H1 (cell line): ENCODE data around the gene TMEM272. TPM values are rescaled to one million over a fixed set of nuclear protein-coding genes. Genes with fewer than 3 reads are reported as not detected.

ENCODE experiments used
- CTCF ChIA-PET: fragments of 300-600 bp; sonication (Branson Sonifier 250); formaldehyde crosslinking; loops from one replicate; lab custom pipeline; 2021; ENCODE audit not compliant: partially characterized antibody; lab: Charles Lee
- POLR2A ChIA-PET: fragments of 300-600 bp; sonication (Branson Sonifier 250); formaldehyde crosslinking; loops from one replicate; lab custom pipeline; 2021; ENCODE audit warnings: inconsistent platforms; ENCODE audit not compliant: partially characterized antibody; lab: Charles Lee
- DNase-seq, 2 experiments: peaks; one replicate each; pipeline versions ENCODE4 v3.0.0 to v3.0.0-alpha.2; 2010 to 2022; ENCODE audit warnings: low spot score in 2 of 2, low read depth in 1 of 2, mixed read lengths in 1 of 2
- FAIRE-seq: peaks from 2 replicates; lab custom pipeline; 2011; peaks lifted over from hg19 to GRCh38; lab: Jason Lieb, UNC
- H2AFZ ChIP-seq: 2 replicates; pipeline ENCODE4 v1.8.1; 2012; ENCODE audit warnings: low read length, inconsistent platforms
- H2AK5ac ChIP-seq: 2 replicates; pipeline ENCODE4 v1.6.1; 2013; ENCODE audit warnings: low read depth, low read length
- H2BK120ac ChIP-seq: replicated peaks from 2 replicates; pipeline ENCODE3; 2013; ENCODE audit warnings: low read depth, low read length, inconsistent platforms
- H2BK12ac ChIP-seq: 2 replicates; pipeline ENCODE4 v1.6.1; 2013; ENCODE audit warnings: low read depth, low read length
- H2BK15ac ChIP-seq: 2 replicates; pipeline ENCODE4 v1.6.1; 2013; ENCODE audit warnings: low read length
- H2BK20ac ChIP-seq: 2 replicates; pipeline ENCODE4 v1.6.1; 2013; ENCODE audit warnings: low read length
- H2BK5ac ChIP-seq: 2 replicates; pipeline ENCODE4 v1.6.1; 2013; ENCODE audit warnings: low read depth, low read length
- H3K14ac ChIP-seq: 2 replicates; pipeline ENCODE4 v1.6.1; 2013; ENCODE audit warnings: inconsistent platforms; ENCODE audit not compliant: insufficient read length
- H3K18ac ChIP-seq: 2 replicates; pipeline ENCODE4 v1.6.1; 2013; ENCODE audit warnings: low read length; ENCODE audit errors: extremely low read depth
- H3K23ac ChIP-seq: 2 replicates; pipeline ENCODE4 v1.6.1; 2013; ENCODE audit warnings: inconsistent platforms; ENCODE audit not compliant: insufficient read length
- H3K23me2 ChIP-seq: 2 replicates; pipeline ENCODE4 v1.6.1; 2013; ENCODE audit warnings: low read depth, low read length
- H3K27ac ChIP-seq: 2 replicates; pipeline ENCODE4 v1.6.1; 2011; ENCODE audit warnings: low read depth, low read length, inconsistent platforms
- H3K27me3 ChIP-seq, 4 experiments: replicated peaks in 1 of 4; 1 replicate in 1 of 4; 2 replicates in 3 of 4; pipeline versions ENCODE4 v1.6.1 to v1.8.1; 2011 to 2013; ENCODE audit warnings: low read length in 3 of 4, mild to moderate bottlenecking in 3 of 4, inconsistent platforms in 2 of 4, mixed read lengths in 2 of 4, moderate library complexity in 1 of 4; ENCODE audit not compliant: control insufficient read depth in 3 of 4, insufficient read depth in 3 of 4; ENCODE audit errors: extremely low read depth in 1 of 4
- H3K36me3 ChIP-seq, 4 experiments: 2 replicates each; pipeline versions ENCODE4 v1.6.1 to v1.8.1; 2011 to 2013; ENCODE audit warnings: mild to moderate bottlenecking in 4 of 4, low read length in 3 of 4, moderate library complexity in 2 of 4, control low read depth in 1 of 4, inconsistent platforms in 1 of 4; ENCODE audit not compliant: insufficient read depth in 4 of 4, control insufficient read depth in 2 of 4
- H3K4ac ChIP-seq: replicated peaks from 2 replicates; pipeline ENCODE3; 2013; ENCODE audit warnings: low read length, low read depth, mixed read lengths, inconsistent platforms; ENCODE audit not compliant: insufficient read length
- H3K4me1 ChIP-seq, 4 experiments: replicated peaks in 1 of 4; 1 replicate in 1 of 4; 2 replicates in 3 of 4; pipeline versions ENCODE4 v1.6.1 to v1.8.1; 2011 to 2013; ENCODE audit warnings: low read length in 3 of 4, inconsistent platforms in 2 of 4, mixed read lengths in 1 of 4; ENCODE audit not compliant: insufficient read depth in 4 of 4, control insufficient read depth in 3 of 4
- H3K4me2 ChIP-seq, 2 experiments: 2 replicates each; pipeline versions ENCODE4 v1.6.1 to v1.8.1; 2011 to 2013; ENCODE audit warnings: low read depth in 2 of 2, low read length in 2 of 2, control low read depth in 1 of 2, inconsistent platforms in 1 of 2, mild to moderate bottlenecking in 1 of 2; ENCODE audit not compliant: insufficient read depth in 1 of 2
- H3K4me3 ChIP-seq, 4 experiments: fragments of 200-600, 300-600 bp in 1 of 4; sonication (generic), shearing (Covaris generic), sonication (Bioruptor Twin) in 1 of 4; 2 replicates each; pipeline versions ENCODE4 v1.5.1 to v1.8.1; 2011 to 2016; ENCODE audit warnings: low read length in 4 of 4, low read depth in 3 of 4, control low read depth in 2 of 4, inconsistent platforms in 2 of 4, mild to moderate bottlenecking in 2 of 4, mixed read lengths in 1 of 4, moderate library complexity in 1 of 4; ENCODE audit not compliant: insufficient read depth in 2 of 4; ENCODE audit errors: extremely low read depth in 1 of 4
- H3K56ac ChIP-seq: replicated peaks from 2 replicates; pipeline ENCODE3; 2013; ENCODE audit warnings: low read depth, mild to moderate bottlenecking, mixed read lengths, low read length, inconsistent platforms; ENCODE audit not compliant: insufficient read length
- H3K79me1 ChIP-seq: 2 replicates; pipeline ENCODE4 v1.6.1; 2013; ENCODE audit warnings: low read depth, low read length, control low read depth
- H3K79me2 ChIP-seq, 2 experiments: 2 replicates each; pipeline versions ENCODE4 v1.6.1 to v1.8.1; 2012 to 2013; ENCODE audit warnings: low read length in 2 of 2, mild to moderate bottlenecking in 2 of 2, inconsistent platforms in 1 of 2; ENCODE audit not compliant: insufficient read depth in 2 of 2, control insufficient read depth in 1 of 2
- H3K9ac ChIP-seq, 4 experiments: replicated peaks in 1 of 4; 1 replicate in 1 of 4; 2 replicates in 3 of 4; pipeline versions ENCODE4 v1.6.1 to v1.8.1; 2011 to 2013; ENCODE audit warnings: low read depth in 3 of 4, low read length in 3 of 4, control low read depth in 2 of 4, mild to moderate bottlenecking in 2 of 4, moderate library complexity in 2 of 4, inconsistent platforms in 1 of 4; ENCODE audit errors: extremely low read depth in 1 of 4
- H3K9me3 ChIP-seq, 2 experiments: 2 replicates each; pipeline versions ENCODE4 v1.6.1 to v1.8.1; 2012 to 2013; ENCODE audit warnings: mild to moderate bottlenecking in 2 of 2, moderate library complexity in 2 of 2, control low read depth in 1 of 2, inconsistent platforms in 1 of 2, low read depth in 1 of 2, low read length in 1 of 2, mixed read lengths in 1 of 2; ENCODE audit not compliant: insufficient read depth in 2 of 2
- H4K20me1 ChIP-seq, 2 experiments: replicated peaks in 1 of 2; 2 replicates each; pipeline versions ENCODE3 to v1.8.1; 2011 to 2013; ENCODE audit warnings: inconsistent platforms in 2 of 2, low read length in 2 of 2, mild to moderate bottlenecking in 1 of 2; ENCODE audit not compliant: insufficient read depth in 2 of 2, control insufficient read depth in 1 of 2
- H4K5ac ChIP-seq: 2 replicates; pipeline ENCODE4 v1.6.1; 2013; ENCODE audit warnings: low read length, low read depth, mixed read lengths, inconsistent platforms; ENCODE audit not compliant: insufficient read length
- H4K8ac ChIP-seq: 2 replicates; pipeline ENCODE4 v1.8.0; 2013; ENCODE audit warnings: mild to moderate bottlenecking, moderate library complexity, low read length, inconsistent platforms; ENCODE audit not compliant: insufficient read depth; ENCODE audit errors: extremely low read depth
- H4K91ac ChIP-seq: replicated peaks from 2 replicates; pipeline ENCODE3; 2013; ENCODE audit warnings: low read length, mixed read lengths, inconsistent platforms; ENCODE audit not compliant: insufficient read length
- TBP ChIP-seq: IDR thresholded peaks from 2 replicates; pipeline ENCODE4 v1.6.1; 2011; ENCODE audit warnings: low read depth, low read length, improper control_type of control experiment
- TEAD4 ChIP-seq: IDR thresholded peaks from 2 replicates; pipeline ENCODE4 v1.6.1; 2012; ENCODE audit warnings: low read depth, low read length, inconsistent platforms, mixed read lengths
- WGBS, 2 experiments: shearing (Covaris generic) in 1 of 2; methylation state at CpG; one replicate each; pipeline versions ENCODE4 v1.1.6 to v1.1.7; 2013 to 2015; ENCODE audit warnings: low lambda C conversion rate in 2 of 2, mixed read lengths in 2 of 2, inconsistent platforms in 1 of 2, low coverage in 1 of 2, missing lambda C conversion rate in 1 of 2; ENCODE audit not compliant: insufficient replicate concordance in 2 of 2, insufficient coverage in 1 of 2, insufficient read length in 1 of 2; ENCODE audit errors: extremely low coverage in 1 of 2, missing lambda C conversion rate in 1 of 2; 5-methylcytosine and 5-hydroxymethylcytosine counted together
- polyA plus RNA-seq, 7 experiments: library from polyadenylated mRNA; depleted of rRNA in 3 of 7; stranded (reverse) in 5 of 7; unstranded in 2 of 7; fragments of >200 nt in 5 of 7; fragments of 200-250 nt in 2 of 7; gene quantifications; 1 replicate in 5 of 7; 2 replicates in 1 of 7; 4 replicates in 1 of 7; pipeline versions ENCODE4 v1.2.1 to v1.2.3, GENCODE V29; 2011 to 2013; ENCODE audit warnings: missing spikeins in 2 of 7, mixed read lengths in 2 of 7
- total RNA-seq: library from RNA; stranded (reverse); fragmentation: NEBNext Ultra II Directional; extraction: Animal tissue kit (Norgen Biotek cat#: 25700); gene quantifications from 2 replicates; pipeline ENCODE4 v1.2.1, GENCODE V29; 2021

Gene TMEM272
- total and polyA plus RNA-seq, 2 of the 8 experiments (the other 6 are each of a cell fraction or from before 2014, with no cell fraction given) = 0.05 TPM; not detected in 1

- H2BK12ac ChIP-seq = no peak overlapping the region
- H4K91ac ChIP-seq = no peak overlapping the region
- FAIRE-seq (no peak), DNase-seq (no peak)
- H3K9ac ChIP-seq = no peak overlapping the region
- H3K18ac ChIP-seq = no peak overlapping the region
- H2AFZ ChIP-seq = no peak overlapping the region
- no peaks in the 10 kb centered on the region; a peak in 1 of 7 replicates for H3K27me3 ChIP-seq
- POLR2A ChIA-PET = no interaction called here
- no peak overlapping the region for H2BK20ac ChIP-seq
- CTCF ChIA-PET = interaction anchor here (1.2 to 11.3 kb wide), 3 partner anchors 13 to 20 kb away, joined by 3 to 123 read pairs (median 4); no protein-coding TSS in a partner anchor
- no peak overlapping the region for H2BK120ac ChIP-seq
- no peak overlapping the region for H3K27ac ChIP-seq
- no peak overlapping the region for H3K14ac ChIP-seq
- H3K4me2 ChIP-seq = no peak overlapping the region
- no peaks in the 10 kb centered on the region for H4K20me1 ChIP-seq
- no peaks in the 10 kb centered on the region for H3K79me2 ChIP-seq
- H2BK15ac ChIP-seq = no peak overlapping the region
- no peak overlapping the region for H3K56ac ChIP-seq
- H3K4me3 ChIP-seq = no peak overlapping the region
- no peaks in the 10 kb centered on the region for H3K23me2 ChIP-seq
- no peak overlapping the region for H3K4ac ChIP-seq
- no peaks in the 10 kb centered on the region for H3K36me3 ChIP-seq
- peaks cover 0 to 7% (median 0%) of the 10 kb centered on the region in 4 experiments; a peak in 2 of 7 replicates for H3K4me1 ChIP-seq
- no peak overlapping the region for H2BK5ac ChIP-seq
- H3K9me3 ChIP-seq = no peaks in the 10 kb centered on the region
- H2AK5ac ChIP-seq = no peak overlapping the region
- 83% methylated on average over 1 of the region's 1 CpG; no CpG with 5 or more reads in 1 of the 2 experiments for WGBS, 2 experiments
- H3K79me1 ChIP-seq = no peaks in the 10 kb centered on the region; the same call in 1 of the 2 replicates
- TF ChIP-seq TBP = no peak
- TF ChIP-seq TEAD4 = peak; percentile 33; the same call in 1 of the 2 replicates
- no peak overlapping the region for H4K5ac ChIP-seq
- no peak overlapping the region for H4K8ac ChIP-seq
- H3K23ac ChIP-seq = no peak overlapping the region
Measured at GRCh38 chr13:51784097-51784496, 60.9 kb downstream of the TMEM272 start.
